SK-N-SH (cell line): ENCODE measurements around the gene PRKCA. TPM values are rescaled to one million over a fixed set of nuclear protein-coding genes. Genes with fewer than 3 reads are reported as not detected.

ENCODE experiments used
- CTCF ChIA-PET: fragments of 300-600, 350-600 bp; formaldehyde crosslinking; extraction: SDS; loops from one replicate; lab custom pipeline; 2021; lab: Yijun Ruan, JAX
- POLR2A ChIA-PET: fragments of 350-600 bp; sonication (Branson Sonifier 250); formaldehyde crosslinking; extraction: SDS; loops from one replicate; lab custom pipeline; 2020; ENCODE audit warnings: antibody characterized with exemption, inconsistent platforms; lab: Yijun Ruan, JAX
- DNase-seq: peaks from one replicate; pipeline ENCODE4 v3.0.0; 2012
- H2AFZ ChIP-seq: fragments of 200-600 bp; sonication (generic); 2 replicates; pipeline ENCODE4 v1.8.1; 2016; ENCODE audit warnings: antibody characterized with exemption, mild to moderate bottlenecking, low read depth
- H3F3A ChIP-seq: fragments of 200-600 bp; sonication (generic); replicated peaks from 2 replicates; pipeline ENCODE3; 2016; ENCODE audit warnings: antibody characterized with exemption, mild to moderate bottlenecking; ENCODE audit not compliant: insufficient read depth
- H3K27ac ChIP-seq, 2 experiments: fragments of 200-500 bp in 1 of 2; fragments of 200-600 bp in 1 of 2; sonication (Bioruptor generic) in 1 of 2; sonication (generic), shearing (Covaris generic) in 1 of 2; 2 replicates each; pipeline versions ENCODE4 v1.5.1 to v1.6.1; 2014 to 2016; ENCODE audit warnings: low read depth in 2 of 2, inconsistent platforms in 1 of 2, low read length in 1 of 2, mild to moderate bottlenecking in 1 of 2, mixed read lengths in 1 of 2
- H3K27me3 ChIP-seq: fragments of 200-600 bp; sonication (generic), shearing (Covaris generic); 2 replicates; pipeline ENCODE4 v1.6.1; 2016; ENCODE audit warnings: mixed run types; ENCODE audit not compliant: insufficient read depth
- H3K36me3 ChIP-seq, 2 experiments: fragments of 200-500 bp in 1 of 2; fragments of 200-600 bp in 1 of 2; sonication (Bioruptor generic) in 1 of 2; sonication (generic) in 1 of 2; replicated peaks in 1 of 2; 2 replicates each; pipeline versions ENCODE3 to v1.5.1; 2014 to 2016; ENCODE audit warnings: low read length in 1 of 2, mild to moderate bottlenecking in 1 of 2; ENCODE audit not compliant: insufficient read depth in 2 of 2, control insufficient read depth in 1 of 2
- H3K4me1 ChIP-seq, 2 experiments: fragments of 200-500 bp in 1 of 2; fragments of 200-600 bp in 1 of 2; sonication (Bioruptor generic) in 1 of 2; sonication (generic), shearing (Covaris generic) in 1 of 2; 2 replicates each; pipeline versions ENCODE4 v1.5.1 to v1.6.1; 2014 to 2016; ENCODE audit warnings: low read depth in 1 of 2, low read length in 1 of 2, mixed run types in 1 of 2; ENCODE audit not compliant: insufficient read depth in 2 of 2, control insufficient read depth in 1 of 2
- H3K4me2 ChIP-seq: fragments of 200-600 bp; sonication (generic), shearing (Covaris generic); 2 replicates; pipeline ENCODE4 v1.6.1; 2017; ENCODE audit warnings: mixed run types
- H3K4me3 ChIP-seq, 2 experiments: fragments of 200-500 bp in 1 of 2; fragments of 200-600 bp in 1 of 2; sonication (Bioruptor generic) in 1 of 2; sonication (generic), shearing (Covaris generic) in 1 of 2; 2 replicates each; pipeline versions ENCODE4 v1.5.1 to v1.8.1; 2014 to 2016; ENCODE audit warnings: low read depth in 2 of 2, inconsistent platforms in 1 of 2, low read length in 1 of 2, mild to moderate bottlenecking in 1 of 2, mixed read lengths in 1 of 2, moderate library complexity in 1 of 2
- H3K79me2 ChIP-seq: fragments of 200-600 bp; sonication (generic); 2 replicates; pipeline ENCODE4 v1.8.1; 2017; ENCODE audit warnings: mild to moderate bottlenecking; ENCODE audit not compliant: insufficient read depth
- H3K9ac ChIP-seq: fragments of 200-600 bp; sonication (generic); 2 replicates; pipeline ENCODE4 v1.6.1; 2017; ENCODE audit warnings: mixed run types
- H3K9me2 ChIP-seq: fragments of 200-600 bp; sonication (generic); 2 replicates; pipeline ENCODE4 v1.6.1; 2017; ENCODE audit warnings: mixed run types
- H3K9me3 ChIP-seq: fragments of 200-600 bp; sonication (generic); 2 replicates; pipeline ENCODE4 v1.6.1; 2017; ENCODE audit warnings: mixed run types, mild to moderate bottlenecking, moderate library complexity
- H4K20me1 ChIP-seq: fragments of 200-600 bp; sonication (generic); 2 replicates; pipeline ENCODE4 v1.6.1; 2017; ENCODE audit warnings: mild to moderate bottlenecking, mixed run types; ENCODE audit not compliant: insufficient read depth
- CTCF ChIP-seq: fragments of 200-600 bp; sonication (generic); IDR thresholded peaks from 2 replicates; pipeline ENCODE4 v1.6.1; 2017; ENCODE audit warnings: antibody characterized with exemption, mild to moderate bottlenecking, moderate library complexity
- ELF1 ChIP-seq: IDR thresholded peaks from 2 replicates; pipeline ENCODE4 v1.4.0; 2012
- FOSL2 ChIP-seq: IDR thresholded peaks from 2 replicates; pipeline ENCODE4 v1.4.0; 2012; ENCODE audit warnings: low read depth, mild to moderate bottlenecking, moderate library complexity, borderline replicate concordance
- FOXM1 ChIP-seq: IDR thresholded peaks from 2 replicates; pipeline ENCODE4 v1.4.0; 2012; ENCODE audit warnings: low read depth, mild to moderate bottlenecking
- GABPA ChIP-seq: IDR thresholded peaks from 2 replicates; pipeline ENCODE4 v1.4.0; 2012; ENCODE audit warnings: low read depth, mild to moderate bottlenecking
- GATA2 ChIP-seq: sonication (generic); formaldehyde crosslinking; IDR thresholded peaks from 2 replicates; pipeline ENCODE4 v1.5.0; 2020; ENCODE audit warnings: mild to moderate bottlenecking, missing genetic modification reagents
- IRF3 ChIP-seq: fragments of 150-350 bp; IDR thresholded peaks from 2 replicates; pipeline ENCODE4 v1.6.1; 2016; ENCODE audit warnings: mild to moderate bottlenecking, low read depth, low read length
- JUND ChIP-seq: IDR thresholded peaks from 2 replicates; pipeline ENCODE4 v1.4.0; 2012
- NRF1 ChIP-seq: IDR thresholded peaks from 2 replicates; pipeline ENCODE4 v1.6.1; 2012; ENCODE audit warnings: low read depth, mild to moderate bottlenecking, low read length
- POLR2AphosphoS5 ChIP-seq: IDR thresholded peaks from 2 replicates; pipeline ENCODE4 v1.6.1; 2012; ENCODE audit warnings: low read depth, low read length
- RAD21 ChIP-seq: IDR thresholded peaks from 2 replicates; pipeline ENCODE4 v1.6.1; 2012; ENCODE audit warnings: mild to moderate bottlenecking, low read length
- RXRA ChIP-seq: IDR thresholded peaks from 2 replicates; pipeline ENCODE4 v1.4.0; 2012; ENCODE audit warnings: low read depth, mild to moderate bottlenecking, borderline replicate concordance
- SIN3A ChIP-seq: IDR thresholded peaks from 2 replicates; pipeline ENCODE4 v1.6.1; 2012; ENCODE audit warnings: low read depth, mild to moderate bottlenecking, low read length, moderate library complexity, borderline replicate concordance
- SMC3 ChIP-seq: IDR thresholded peaks from 2 replicates; pipeline ENCODE4 v1.6.1; 2012; ENCODE audit warnings: low read depth, low read length, improper control_type of control experiment
- TAF1 ChIP-seq: IDR thresholded peaks from 2 replicates; pipeline ENCODE4 v1.6.1; 2012; ENCODE audit warnings: low read depth, mild to moderate bottlenecking, low read length, moderate library complexity, borderline replicate concordance
- TCF12 ChIP-seq: IDR thresholded peaks from 2 replicates; pipeline ENCODE4 v1.4.0; 2012
- USF1 ChIP-seq: IDR thresholded peaks from 2 replicates; pipeline ENCODE4 v1.4.0; 2012; ENCODE audit warnings: low read depth, borderline replicate concordance
- USF2 ChIP-seq: fragments of 150-350 bp; IDR thresholded peaks from 2 replicates; pipeline ENCODE4 v1.6.1; 2017; ENCODE audit warnings: antibody characterized with exemption, low read length, low read depth, borderline replicate concordance
- YY1 ChIP-seq: IDR thresholded peaks from 2 replicates; pipeline ENCODE4 v1.4.0; 2012; ENCODE audit warnings: low read depth, mild to moderate bottlenecking
- ZBTB33 ChIP-seq: IDR thresholded peaks from 2 replicates; pipeline ENCODE4 v1.4.0; 2012; ENCODE audit warnings: low read depth, borderline replicate concordance
- WGBS: methylation state at CpG from one replicate; pipeline ENCODE4 v1.1.6; 2017; ENCODE audit warnings: low lambda C conversion rate; 5-methylcytosine and 5-hydroxymethylcytosine counted together
- polyA plus RNA-seq, 3 experiments: library from polyadenylated mRNA; depleted of rRNA; stranded (reverse); fragments of >200 nt; gene quantifications; 2 replicates each; pipeline ENCODE4 v1.2.3, GENCODE V29; 2012

Gene PRKCA
- polyA plus RNA-seq, 1 of the 3 experiments (the other 2 are of a cell fraction), result 108 TPM

GRCh38 chr17:66778531-66779236 is 476.3 kb downstream of the PRKCA start:
- ChIA-PET POLR2A (no interaction called here), CTCF (interaction anchor here (1.0 to 1.9 kb wide), 3 partner anchors 8 to 380 kb away, joined by 3 to 4 read pairs (median 3); partner anchors contain the start of gene CACNG5)
- TF ChIP-seq YY1, result no peak
- no peak for TF ChIP-seq GABPA
- no peak for TF ChIP-seq RAD21
- TF ChIP-seq POLR2AphosphoS5, result no peak
- no peak for TF ChIP-seq USF2
- TF ChIP-seq JUND, result no peak
- no peak for TF ChIP-seq GATA2
- no peak for TF ChIP-seq TCF12
- TF ChIP-seq TAF1, result no peak
- TF ChIP-seq SIN3A, result no peak
- no peaks in the 10 kb centered on the region for H3K9me2 ChIP-seq
- no peaks in the 10 kb centered on the region for H3K27me3 ChIP-seq
- no peak overlapping the region for H3K9ac ChIP-seq
- H3K4me2 ChIP-seq, result no peak overlapping the region
- no peak overlapping the region for H3K27ac ChIP-seq
- no peaks in the 10 kb centered on the region for H4K20me1 ChIP-seq
- 92% methylated on average over 11 of the region's 11 CpGs for WGBS
- DNase-seq, result no peak
- H2AFZ ChIP-seq, result no peak overlapping the region
- no peaks in the 10 kb centered on the region for H3K9me3 ChIP-seq
- H3K4me1 ChIP-seq, result peaks cover 0 to 22% of the 10 kb centered on the region in 2 experiments; a peak in 1 of 4 replicates
- H3K36me3 ChIP-seq, result peaks cover 64 to 73% of the 10 kb centered on the region in 2 experiments
- no peaks in the 10 kb centered on the region for H3F3A ChIP-seq
- no peaks in the 10 kb centered on the region for H3K79me2 ChIP-seq
- no peak overlapping the region for H3K4me3 ChIP-seq

GRCh38 chr17:66779237-66779606 is 476.8 kb downstream of the PRKCA start:
- Histone ChIP-seq H4K20me1 (no peaks in the 10 kb centered on the region), H3F3A (no peaks in the 10 kb centered on the region), H3K79me2 (no peaks in the 10 kb centered on the region), H3K36me3 (peaks cover 59 to 67% of the 10 kb centered on the region in 2 experiments), H2AFZ (no peak overlapping the region), H3K9me2 (no peaks in the 10 kb centered on the region), H3K4me3 (no peak overlapping the region), H3K4me1 (peaks cover 0 to 22% of the 10 kb centered on the region in 2 experiments; a peak in 1 of 4 replicates), H3K27ac (no peak overlapping the region), H3K4me2 (no peak overlapping the region), H3K9me3 (no peaks in the 10 kb centered on the region), H3K27me3 (no peaks in the 10 kb centered on the region), H3K9ac (no peak overlapping the region)
- POLR2A ChIA-PET, result no interaction called here
- WGBS, result 98% methylated on average over 6 of the region's 6 CpGs
- CTCF ChIA-PET, result interaction anchor here (1.0 to 1.9 kb wide), 2 partner anchors 9 to 380 kb away, joined by 3 to 4 read pairs; no protein-coding TSS in a partner anchor
- DNase-seq, result no peak
- TF ChIP-seq SMC3 (no peak), ZBTB33 (no peak), CTCF (no peak), GABPA (no peak), USF1 (no peak), RXRA (no peak), IRF3 (no peak), NRF1 (no peak), FOXM1 (no peak), GATA2 (no peak), USF2 (no peak), FOSL2 (no peak), ELF1 (no peak), POLR2AphosphoS5 (no peak), TAF1 (no peak)
